Peyer's patch (tissue), 4 donors: ENCODE results near the gene BSCL2. TPM values are rescaled to one million over a fixed set of nuclear protein-coding genes. Genes with fewer than 3 reads are reported as not detected.
A peak's percentile ranks its signal among the peaks of the same experiment; 100 is the strongest.

Experiments
- DNase-seq, 3 donors: peaks; one replicate each; pipeline ENCODE4 v3.0.0-alpha.2; 2017 to 2019
- H3K27ac ChIP-seq, 4 donors: fragments of 200-600 bp; sonication (generic); one replicate each; pipeline ENCODE4 v1.5.1; 2016 to 2019
- H3K27me3 ChIP-seq, 2 donors: fragments of 200-600 bp; sonication (generic); one replicate each; pipeline ENCODE4 v1.5.1; 2019
- H3K36me3 ChIP-seq, 3 donors: fragments of 200-600 bp; sonication (generic); one replicate each; pipeline ENCODE4 v1.5.1; 2016 to 2019
- H3K4me1 ChIP-seq, 4 donors: fragments of 200-600 bp; sonication (generic); one replicate each; pipeline ENCODE4 v1.5.1; 2016 to 2019
- H3K4me3 ChIP-seq, 4 donors: fragments of 200-600 bp; sonication (generic); 1 replicate in 3 of 4; 2 replicates in 1 of 4; pipeline ENCODE4 v1.5.1; 2016 to 2019; ENCODE audit warnings: mild to moderate bottlenecking in 1 of 4
- H3K9me3 ChIP-seq, 4 donors: fragments of 200-600 bp; sonication (generic); one replicate each; pipeline ENCODE4 v1.5.1; 2016 to 2019; ENCODE audit warnings: mild to moderate bottlenecking in 1 of 4
- POLR2A ChIP-seq, 2 donors: fragments of 450-650 bp; IDR thresholded peaks; one replicate each; pipeline ENCODE4 v1.5.1; 2017; ENCODE audit warnings: antibody characterized with exemption in 2 of 2, mild to moderate bottlenecking in 2 of 2, moderate library complexity in 2 of 2
- total RNA-seq, 4 donors: library from RNA; depleted of rRNA; stranded (reverse); fragments of >200 nt; gene quantifications; one replicate each; pipeline ENCODE4 v1.1.0, GENCODE V29; 2016
- TF ChIP-seq, protein P1 (sequence below), 6 experiments: fragments of 450-650 bp in 4 of 6; fragments of 200-600 bp in 2 of 6; sonication (generic) in 1 of 6; IDR thresholded peaks; one replicate each; pipeline ENCODE4 v1.5.1; 2017 to 2019; ENCODE audit warnings: antibody characterized with exemption in 6 of 6, mild to moderate bottlenecking in 3 of 6, moderate library complexity in 1 of 6

The BSCL2 gene
- total RNA-seq, 4 donors from 2014 or later: 51.5 to 71.2 (median 61.3) TPM

- Histone ChIP-seq H3K36me3 (peaks cover 0 to 35% (median 3%) of the 10 kb centered on the region in 3 donors), H3K9me3 (no peaks in the 10 kb centered on the region), H3K27me3 (no peaks in the 10 kb centered on the region), H3K27ac (peak overlapping the region; percentile 79 to 98 (median 94)), H3K4me1 (peaks cover 0 to 41% (median 12%) of the 10 kb centered on the region in 4 donors), H3K4me3 (peak overlapping the region; percentile 83 to 97 (median 86))
- peak in 1 of 2 donors; percentile 44 for TF ChIP-seq POLR2A (IDR thresholded peaks at IDR 0.05)
- TF ChIP-seq, protein P1, sequence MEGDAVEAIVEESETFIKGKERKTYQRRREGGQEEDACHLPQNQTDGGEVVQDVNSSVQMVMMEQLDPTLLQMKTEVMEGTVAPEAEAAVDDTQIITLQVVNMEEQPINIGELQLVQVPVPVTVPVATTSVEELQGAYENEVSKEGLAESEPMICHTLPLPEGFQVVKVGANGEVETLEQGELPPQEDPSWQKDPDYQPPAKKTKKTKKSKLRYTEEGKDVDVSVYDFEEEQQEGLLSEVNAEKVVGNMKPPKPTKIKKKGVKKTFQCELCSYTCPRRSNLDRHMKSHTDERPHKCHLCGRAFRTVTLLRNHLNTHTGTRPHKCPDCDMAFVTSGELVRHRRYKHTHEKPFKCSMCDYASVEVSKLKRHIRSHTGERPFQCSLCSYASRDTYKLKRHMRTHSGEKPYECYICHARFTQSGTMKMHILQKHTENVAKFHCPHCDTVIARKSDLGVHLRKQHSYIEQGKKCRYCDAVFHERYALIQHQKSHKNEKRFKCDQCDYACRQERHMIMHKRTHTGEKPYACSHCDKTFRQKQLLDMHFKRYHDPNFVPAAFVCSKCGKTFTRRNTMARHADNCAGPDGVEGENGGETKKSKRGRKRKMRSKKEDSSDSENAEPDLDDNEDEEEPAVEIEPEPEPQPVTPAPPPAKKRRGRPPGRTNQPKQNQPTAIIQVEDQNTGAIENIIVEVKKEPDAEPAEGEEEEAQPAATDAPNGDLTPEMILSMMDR (IDR thresholded peaks at IDR 0.05): no peak
- peak in 1 of 3 donors; percentile 46 for DNase-seq
Measured at GRCh38 chr11:62725646-62726045, 18.4 kb upstream of the BSCL2 start.

DNA sequence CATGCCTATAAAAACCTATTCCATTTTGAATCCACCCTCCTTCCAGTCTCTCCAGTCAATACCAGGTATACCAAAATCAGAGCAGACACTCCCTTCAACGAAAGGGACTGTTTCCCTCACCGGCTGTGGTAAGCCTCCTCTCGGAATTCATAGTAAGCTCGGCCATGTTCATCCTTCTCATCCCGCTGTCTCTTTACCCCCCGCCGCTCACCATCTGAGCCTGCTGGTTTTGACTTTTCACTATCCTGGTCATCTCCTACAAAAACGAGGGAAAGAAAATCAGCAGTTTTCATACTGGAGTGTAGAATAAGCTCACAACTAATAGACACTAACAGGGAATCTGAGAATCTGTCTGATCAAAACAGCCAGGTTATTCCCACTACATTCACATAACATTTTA, 16.9 kb upstream of the BSCL2 start:
- H3K27ac ChIP-seq: no peak overlapping the region
- no peaks in the 10 kb centered on the region for H3K27me3 ChIP-seq
- TF ChIP-seq, protein P1 (IDR thresholded peaks at IDR 0.05): no peak
- no peak for TF ChIP-seq POLR2A (IDR thresholded peaks at IDR 0.05)
- H3K36me3 ChIP-seq: peaks cover 0 to 50% (median 3%) of the 10 kb centered on the region in 3 donors
- peak overlapping the region in 2 of 4 donors; percentile 83 to 88 for H3K4me3 ChIP-seq
- DNase-seq: peak in 1 of 3 donors; percentile 30
- H3K9me3 ChIP-seq: no peaks in the 10 kb centered on the region
- peaks cover 0 to 26% (median 10%) of the 10 kb centered on the region in 4 donors for H3K4me1 ChIP-seq

DNA sequence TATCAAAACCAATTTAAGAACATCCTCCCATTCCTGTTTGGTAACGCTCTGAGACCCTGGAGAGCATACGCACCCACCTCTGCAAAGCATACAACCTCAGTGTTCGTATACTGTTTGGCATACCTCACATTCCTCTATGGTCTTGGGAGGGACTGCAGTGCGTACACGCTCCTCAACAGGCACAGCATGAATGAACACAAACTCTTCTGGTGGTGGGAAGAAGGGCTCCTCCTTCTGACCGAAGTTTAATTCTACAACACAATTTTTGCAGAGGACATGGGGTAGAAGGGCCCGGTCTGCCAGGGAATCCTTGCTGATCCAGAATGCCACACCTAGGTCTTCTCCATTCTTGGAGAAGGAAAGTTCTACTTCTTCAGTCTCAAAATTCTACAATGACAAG, 14.8 kb upstream of the BSCL2 start:
- H3K27me3 ChIP-seq: no peaks in the 10 kb centered on the region
- H3K36me3 ChIP-seq: peaks cover 3 to 72% (median 3%) of the 10 kb centered on the region in 3 donors
- H3K4me3 ChIP-seq: no peak overlapping the region
- H3K27ac ChIP-seq: no peak overlapping the region
- no peaks in the 10 kb centered on the region for H3K9me3 ChIP-seq
- peaks cover 0 to 25% (median 10%) of the 10 kb centered on the region in 4 donors for H3K4me1 ChIP-seq
- no peak for TF ChIP-seq POLR2A (IDR thresholded peaks at IDR 0.05)
- TF ChIP-seq, protein P1 (IDR thresholded peaks at IDR 0.05): no peak
- no peak for DNase-seq

GRCh38 chr11:62719302-62719978, 12.2 kb upstream of the BSCL2 start:
- H3K27ac ChIP-seq: no peak overlapping the region
- DNase-seq: no peak
- peaks cover 0 to 27% (median 5%) of the 10 kb centered on the region in 4 donors for H3K4me1 ChIP-seq
- no peaks in the 10 kb centered on the region for H3K27me3 ChIP-seq
- TF ChIP-seq, protein P1 (IDR thresholded peaks at IDR 0.05): no peak
- no peak for TF ChIP-seq POLR2A (IDR thresholded peaks at IDR 0.05)
- no peaks in the 10 kb centered on the region for H3K9me3 ChIP-seq
- no peak overlapping the region for H3K4me3 ChIP-seq
- H3K36me3 ChIP-seq: peaks cover 3 to 98% (median 7%) of the 10 kb centered on the region in 3 donors

- H3K4me1 ChIP-seq: peaks cover 0 to 35% (median 3%) of the 10 kb centered on the region in 4 donors
Measured at GRCh38 chr11:62716816-62717215, 9.6 kb upstream of the BSCL2 start.

More at GRCh38 chr11:62716816-62717215, 9.6 kb upstream of the BSCL2 start:
- TF ChIP-seq, protein P1 (IDR thresholded peaks at IDR 0.05): no peak
- peak in 1 of 3 donors; percentile 14 for DNase-seq
- Histone ChIP-seq H3K36me3 (peaks cover 0 to 100% (median 7%) of the 10 kb centered on the region in 3 donors), H3K27me3 (no peaks in the 10 kb centered on the region), H3K9me3 (no peaks in the 10 kb centered on the region), H3K4me3 (no peak overlapping the region), H3K27ac (no peak overlapping the region)
